Measurements from ENCODE around the gene BYSL.

The BYSL gene

GRCh38 chr6:41914869-41915530 is 6.3 kb upstream of the BYSL start:
- in situ Hi-C loops (cut with MboI; ENCODE audit: low sequenced_read_pairs): no loop called here

- in situ Hi-C loops (cut with MboI; ENCODE audit: low sequenced_read_pairs): no loop called here
Observed at GRCh38 chr6:41917528-41917927, 3.8 kb upstream of the BYSL start.

- in situ Hi-C loops (cut with MboI; ENCODE audit: low sequenced_read_pairs): loop anchor here (10.0 kb wide), 1 partner anchor 123 kb away; no protein-coding TSS in a partner anchor
Observed at GRCh38 chr6:41921712-41921998, 356 bp downstream of the BYSL start.

- in situ Hi-C loops (cut with MboI; ENCODE audit: low sequenced_read_pairs): loop anchor here (10.0 kb wide), 1 partner anchor 123 kb away; no protein-coding TSS in a partner anchor
Observed at GRCh38 chr6:41922154-41922553, 855 bp downstream of the BYSL start.

- in situ Hi-C loops (cut with MboI; ENCODE audit: low sequenced_read_pairs): loop anchor here (10.0 kb wide), 1 partner anchor 118 kb away; no protein-coding TSS in a partner anchor
Observed at GRCh38 chr6:41927253-41927652, 6.0 kb downstream of the BYSL start.

- in situ Hi-C loops (cut with MboI; ENCODE audit: low sequenced_read_pairs): loop anchor here (10.0 kb wide), 1 partner anchor 115 kb away; no protein-coding TSS in a partner anchor
Observed at GRCh38 chr6:41929924-41930323, 8.6 kb downstream of the BYSL start.

GRCh38 chr6:41931792-41932191 is 10.5 kb downstream of the BYSL start:
- in situ Hi-C loops (cut with MboI; ENCODE audit: low sequenced_read_pairs): no loop called here

- in situ Hi-C loops (cut with MboI; ENCODE audit: low sequenced_read_pairs): no loop called here
Observed at GRCh38 chr6:41932378-41932777, 11.1 kb downstream of the BYSL start.

GRCh38 chr6:41934278-41935192 is 13.2 kb downstream of the BYSL start:
- in situ Hi-C loops (cut with MboI; ENCODE audit: low sequenced_read_pairs): no loop called here

- in situ Hi-C loops (cut with MboI; ENCODE audit: low sequenced_read_pairs): no loop called here
Observed at GRCh38 chr6:41935193-41935574, 13.9 kb downstream of the BYSL start.

GRCh38 chr6:41935685-41936072 is 14.4 kb downstream of the BYSL start:
- in situ Hi-C loops (cut with MboI; ENCODE audit: low sequenced_read_pairs): no loop called here

- in situ Hi-C loops (cut with MboI; ENCODE audit: low sequenced_read_pairs): no loop called here
Observed at GRCh38 chr6:41936073-41936837, 15.0 kb downstream of the BYSL start.

GRCh38 chr6:41937472-41937860 is 16.2 kb downstream of the BYSL start:
- in situ Hi-C loops (cut with MboI; ENCODE audit: low sequenced_read_pairs): no loop called here

GRCh38 chr6:41937861-41938574 is 16.7 kb downstream of the BYSL start:
- in situ Hi-C loops (cut with MboI; ENCODE audit: low sequenced_read_pairs): no loop called here

GRCh38 chr6:41938590-41939175 is 17.4 kb downstream of the BYSL start:
- in situ Hi-C loops (cut with MboI; ENCODE audit: low sequenced_read_pairs): no loop called here

GRCh38 chr6:41939176-41939847 is 18.0 kb downstream of the BYSL start:
- in situ Hi-C loops (cut with MboI; ENCODE audit: low sequenced_read_pairs): no loop called here

GRCh38 chr6:41939848-41940758 is 18.8 kb downstream of the BYSL start:
- in situ Hi-C loops (cut with MboI; ENCODE audit: low sequenced_read_pairs): no loop called here

- in situ Hi-C loops (cut with MboI; ENCODE audit: low sequenced_read_pairs): no loop called here
Observed at GRCh38 chr6:41940759-41941279, 19.5 kb downstream of the BYSL start.

Data from HL-60/S4 treated with retinoic acid at 250 ng/mL for 4 days and 3 days (cell line).